Glomerular visceral epithelial cell (primary cell): Measurements from ENCODE around the gene TTC4.
"Not testable (repeated sequence)": the region's sequence is repeated elsewhere in the genome, so short reads cannot be mapped to it uniquely, and the experiment has no call there.

Experiments
- DNase-seq: peaks from one replicate; pipeline ENCODE4 v3.0.0-alpha.2; 2016; ENCODE audit errors: extremely low spot score

TTC4 gene

DNA sequence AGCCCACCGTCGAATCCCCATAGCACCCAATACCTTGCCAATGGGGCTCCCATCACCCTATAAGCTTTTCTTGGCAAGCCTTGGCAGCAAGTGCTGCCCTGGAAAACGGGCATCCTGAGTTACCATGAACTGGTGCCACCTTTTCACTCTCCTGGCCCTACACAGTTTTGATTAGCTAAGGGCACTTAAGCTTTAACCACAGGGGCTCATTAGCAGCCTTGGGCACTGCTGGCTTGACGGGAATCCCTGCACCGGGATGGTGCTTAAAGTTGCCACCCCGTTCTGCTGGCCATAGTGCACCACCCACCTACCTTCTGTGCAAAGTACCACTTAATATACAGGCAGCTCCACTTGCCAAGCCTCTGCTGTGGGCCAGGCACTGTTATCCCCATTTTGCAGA lies 34.9 kb downstream of the TTC4 start:
- no peak for DNase-seq

GRCh38 chr1:54751426-54751825 lies 35.8 kb downstream of the TTC4 start:
- no peak for DNase-seq

DNA sequence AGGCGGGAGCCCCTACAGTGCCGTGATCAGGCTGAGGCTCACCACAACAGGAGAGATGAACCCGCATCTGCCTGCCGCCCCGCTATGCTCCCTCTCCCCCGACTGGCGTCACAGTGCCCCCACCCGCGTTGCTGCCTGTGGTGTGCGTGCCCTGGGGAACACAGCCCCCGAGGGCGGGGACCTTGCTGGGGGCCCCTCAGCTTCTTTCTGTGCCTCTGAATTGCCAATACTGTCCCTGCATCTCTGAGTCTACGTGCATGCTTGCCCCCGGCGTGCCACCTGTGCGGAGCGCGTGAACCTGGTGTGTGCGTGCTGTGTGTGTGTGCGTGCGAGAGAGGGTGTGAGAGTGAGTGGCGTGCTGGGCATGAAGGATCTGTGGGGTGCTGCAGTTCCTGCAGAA lies 38.4 kb downstream of the TTC4 start:
- DNase-seq: no peak

DNA sequence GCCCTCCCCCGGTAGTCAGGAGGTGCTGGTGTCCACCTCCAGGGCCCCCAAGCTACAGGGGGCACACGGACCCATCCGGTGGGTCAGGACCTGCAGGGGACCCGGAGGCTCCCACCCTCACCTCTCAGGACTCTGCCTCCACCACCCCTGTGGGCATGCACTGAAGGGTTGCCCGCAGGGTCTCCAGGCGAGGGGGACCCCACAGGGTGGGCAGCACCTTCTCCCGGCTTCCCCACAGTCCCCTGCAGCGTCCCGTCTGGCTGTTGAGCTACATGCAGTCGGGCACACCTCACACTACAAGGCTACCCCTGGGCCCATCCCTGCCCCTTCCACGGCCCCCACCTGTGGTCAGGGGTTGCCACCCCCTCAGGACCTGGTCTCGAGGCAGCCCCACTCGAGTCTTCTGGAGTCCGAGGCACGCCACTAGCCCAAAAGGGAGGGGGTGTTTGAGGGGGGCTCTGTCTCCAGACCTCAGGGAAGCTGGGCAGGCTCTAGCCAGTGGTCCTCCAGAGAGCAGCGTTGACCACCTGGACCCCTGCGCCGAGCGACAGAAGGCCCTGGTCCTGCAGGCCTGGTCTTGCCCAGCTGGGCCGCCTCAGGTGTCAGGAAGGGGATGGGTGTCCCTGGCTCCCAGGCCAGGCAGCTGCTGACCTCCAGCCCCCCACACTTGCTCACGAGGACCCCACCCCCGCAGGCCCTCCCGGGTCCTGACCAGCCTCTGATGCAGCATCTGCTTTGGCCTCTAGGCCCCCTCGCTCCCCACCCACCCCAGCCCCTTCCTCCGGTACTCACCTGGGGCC lies 39.0 kb downstream of the TTC4 start:
- DNase-seq: no peak

DNA sequence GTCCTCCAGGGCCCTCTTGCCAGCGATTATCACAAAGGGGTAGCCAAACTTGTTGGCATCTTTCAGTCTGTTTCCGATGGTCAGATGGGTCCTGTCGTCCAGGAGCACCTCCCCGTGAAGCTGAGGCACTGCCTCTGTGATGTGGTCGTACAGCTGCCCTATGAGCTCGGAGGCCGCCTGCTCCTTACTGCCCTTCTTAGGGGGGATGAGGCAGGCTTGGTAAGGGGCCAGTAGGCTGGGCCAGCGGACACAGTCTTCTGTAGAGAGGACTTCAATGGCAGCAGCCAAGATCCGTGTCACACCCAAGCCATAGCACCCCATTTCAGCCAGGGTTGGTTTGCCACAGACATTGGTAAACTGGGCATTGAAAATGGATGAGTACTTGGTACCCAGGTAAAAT lies 42.2 kb downstream of the TTC4 start:
- DNase-seq: no peak

- DNase-seq: no peak
Observed at GRCh38 chr1:54758678-54759348, 43.2 kb downstream of the TTC4 start.

GRCh38 chr1:54763816-54764132 lies 48.1 kb downstream of the TTC4 start:
- DNase-seq: no peak

DNA sequence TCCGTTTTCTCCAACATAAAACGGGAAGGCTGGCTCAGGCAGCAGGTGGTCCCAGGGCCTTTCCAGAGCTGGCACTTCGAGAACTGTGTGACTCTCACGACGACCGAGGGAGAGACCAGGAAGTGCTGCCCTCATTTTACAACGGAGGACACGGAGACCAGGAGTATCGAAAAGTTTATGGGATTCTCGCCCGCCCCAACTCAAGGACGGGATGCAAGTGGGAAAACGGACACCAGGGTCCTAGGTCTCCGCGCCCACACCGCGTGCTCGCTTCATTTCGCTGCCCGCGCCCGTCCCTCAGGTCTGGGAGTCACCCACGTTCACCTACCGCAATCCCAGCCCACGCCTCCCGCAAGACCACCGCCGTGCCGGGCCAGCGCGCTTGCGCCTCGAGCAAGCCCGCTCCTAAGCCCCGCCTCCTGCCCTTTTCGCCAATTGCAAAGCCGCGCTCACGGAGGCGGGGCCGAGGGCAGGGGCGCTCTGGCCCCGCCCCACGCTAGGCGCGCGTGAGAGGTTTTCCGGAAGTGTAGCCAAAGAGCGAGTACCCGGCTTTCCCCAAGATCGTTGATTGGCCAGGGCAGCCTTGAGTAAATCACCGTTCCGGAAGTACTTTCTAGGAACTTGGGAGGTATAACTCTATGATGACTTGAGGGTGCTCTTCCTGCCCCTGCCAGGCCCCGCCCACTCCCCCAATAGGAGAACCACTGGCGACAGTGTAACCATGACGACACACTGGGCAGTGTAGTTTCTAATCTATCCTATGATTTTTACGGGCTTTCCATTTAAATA lies 48.7 kb downstream of the TTC4 start, which contains the start of gene PARS2:
PARS2 (minus strand) TSS at position 391 of the 789 bp plus-strand sequence. CDS start 5,362 bp downstream, outside the sequence.
- peak; percentile 99 for DNase-seq

DNA sequence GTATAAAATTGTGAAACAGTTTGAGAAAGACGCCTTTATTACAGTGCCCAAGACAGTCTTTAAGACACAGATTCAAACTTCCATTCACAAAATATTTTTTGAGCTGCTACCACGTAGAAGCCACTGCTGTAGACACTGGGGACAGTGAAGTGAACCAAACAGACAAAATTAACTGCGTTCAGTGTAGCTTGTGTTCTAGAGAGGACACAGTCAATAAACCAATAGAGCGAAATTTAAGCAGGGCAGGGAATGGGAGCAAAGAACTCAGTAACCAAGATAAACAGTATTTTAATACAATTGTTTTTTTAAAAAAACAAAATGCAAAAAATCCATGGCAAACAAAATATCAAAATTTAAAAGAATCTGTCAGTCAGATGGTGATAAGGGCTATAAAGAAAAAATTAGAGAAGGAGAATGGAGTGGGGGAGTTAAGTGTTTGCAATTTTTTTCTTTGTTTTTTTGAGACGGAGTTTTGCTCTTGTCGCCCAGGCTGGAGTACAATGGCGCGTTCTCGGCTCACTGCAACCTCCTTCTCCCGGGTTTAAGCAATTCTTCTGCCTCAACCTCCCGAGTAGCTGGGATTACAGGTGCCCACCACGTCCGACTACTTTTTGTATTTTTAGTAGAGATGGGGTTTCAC lies 49.4 kb downstream of the TTC4 start:
- no peak for DNase-seq

- no peak for DNase-seq
Observed at GRCh38 chr1:54766726-54767125, 51.1 kb downstream of the TTC4 start.

- DNase-seq: peak; percentile 32
Observed at GRCh38 chr1:54767526-54767925, 51.9 kb downstream of the TTC4 start.

DNA sequence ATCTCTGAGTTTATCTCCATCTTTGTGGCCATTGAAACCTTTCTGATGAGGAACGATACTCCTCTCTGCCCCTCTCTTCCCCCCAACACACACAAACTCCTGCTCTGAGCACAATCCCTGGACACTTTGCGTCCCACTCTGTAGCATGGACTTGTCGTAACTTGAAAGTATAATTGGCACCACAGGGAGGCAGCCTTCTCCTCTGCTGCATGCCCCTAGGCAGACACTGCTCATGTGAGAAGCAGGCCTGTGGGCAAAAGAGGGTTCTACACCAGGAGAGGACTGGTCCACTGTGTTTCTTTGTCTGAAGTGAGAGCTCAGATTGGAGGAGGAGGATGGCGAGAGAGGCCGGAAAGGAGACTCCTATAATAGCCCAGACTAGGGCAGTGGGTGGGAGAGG lies 52.4 kb downstream of the TTC4 start:
- DNase-seq: peak; percentile 13

DNA sequence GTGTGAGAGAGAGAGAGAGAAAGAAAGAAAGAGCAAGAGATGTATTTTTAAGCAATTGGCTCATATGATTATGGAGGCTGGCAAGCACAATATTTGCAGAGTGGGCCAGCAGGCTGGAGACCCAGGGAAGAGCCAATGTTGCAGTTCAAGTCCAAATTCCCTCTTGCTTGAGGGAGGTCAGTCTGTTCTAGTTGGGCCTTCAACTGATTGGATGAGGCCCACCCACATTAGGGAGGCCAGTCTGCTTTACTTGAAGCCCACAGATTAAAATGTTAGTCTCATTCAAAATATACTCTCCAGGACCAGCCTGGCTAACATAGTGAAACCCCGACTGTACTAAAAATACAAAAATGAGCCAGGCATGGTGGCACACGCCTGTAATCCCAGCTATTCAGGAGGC lies 57.3 kb downstream of the TTC4 start:
- no peak for DNase-seq

DNA sequence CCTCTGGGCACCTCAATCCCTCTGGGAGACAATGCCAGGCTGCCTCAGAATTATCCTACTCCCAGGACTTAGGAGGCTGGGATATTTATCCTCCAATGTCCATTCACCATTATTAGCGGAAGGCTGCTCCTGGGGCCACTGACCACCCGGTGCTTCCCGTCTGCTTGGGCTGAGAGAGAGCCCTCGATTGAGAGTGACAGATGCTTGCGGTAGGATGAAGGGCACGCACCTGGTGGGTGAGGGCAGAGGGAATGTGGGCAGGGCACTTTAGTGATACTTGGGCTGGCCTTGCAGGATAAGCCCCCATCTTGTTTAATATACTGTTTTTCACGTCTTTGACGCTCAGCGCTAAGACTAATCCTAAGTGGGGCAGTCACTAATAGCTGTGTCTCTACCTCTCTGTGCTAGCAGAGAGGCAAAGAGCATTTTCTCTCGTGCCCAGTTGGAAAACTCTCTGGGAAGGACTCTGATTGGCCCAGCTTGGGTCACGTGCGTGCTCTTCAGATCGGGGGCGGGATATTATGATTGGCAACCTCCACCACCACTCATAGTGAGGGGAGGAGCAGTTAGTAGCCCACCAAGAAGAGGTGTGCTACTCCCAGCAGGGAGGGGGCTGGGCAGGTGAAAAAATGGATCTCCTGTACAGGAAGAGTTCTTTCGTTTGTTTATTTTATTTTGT lies 59.3 kb downstream of the TTC4 start:
- DNase-seq: peak; percentile 18

GRCh38 chr1:54775828-54776721 lies 60.4 kb downstream of the TTC4 start:
- DNase-seq: not testable (repeated sequence)

DNA sequence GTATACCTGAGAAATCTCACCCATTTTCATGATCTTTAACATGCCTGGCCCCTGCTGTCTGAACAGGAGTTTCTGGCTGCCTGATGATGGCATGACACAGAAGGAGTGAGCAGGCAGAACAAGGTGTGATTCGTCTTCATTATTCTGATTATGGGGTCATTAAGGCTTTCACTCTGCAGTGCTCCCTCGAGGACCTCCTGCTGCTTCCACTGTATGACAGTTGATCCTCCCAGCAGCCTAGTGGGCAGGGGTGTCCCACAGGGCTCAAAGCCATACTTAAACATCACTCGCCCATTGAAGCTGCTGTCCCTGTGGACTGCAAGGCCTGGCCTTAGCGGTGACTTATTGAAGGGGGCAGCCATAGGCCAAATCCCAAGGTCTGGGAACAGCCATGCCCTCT lies 61.4 kb downstream of the TTC4 start:
- DNase-seq: no peak

GRCh38 chr1:54777431-54777830 lies 61.8 kb downstream of the TTC4 start:
- no peak for DNase-seq

DNA sequence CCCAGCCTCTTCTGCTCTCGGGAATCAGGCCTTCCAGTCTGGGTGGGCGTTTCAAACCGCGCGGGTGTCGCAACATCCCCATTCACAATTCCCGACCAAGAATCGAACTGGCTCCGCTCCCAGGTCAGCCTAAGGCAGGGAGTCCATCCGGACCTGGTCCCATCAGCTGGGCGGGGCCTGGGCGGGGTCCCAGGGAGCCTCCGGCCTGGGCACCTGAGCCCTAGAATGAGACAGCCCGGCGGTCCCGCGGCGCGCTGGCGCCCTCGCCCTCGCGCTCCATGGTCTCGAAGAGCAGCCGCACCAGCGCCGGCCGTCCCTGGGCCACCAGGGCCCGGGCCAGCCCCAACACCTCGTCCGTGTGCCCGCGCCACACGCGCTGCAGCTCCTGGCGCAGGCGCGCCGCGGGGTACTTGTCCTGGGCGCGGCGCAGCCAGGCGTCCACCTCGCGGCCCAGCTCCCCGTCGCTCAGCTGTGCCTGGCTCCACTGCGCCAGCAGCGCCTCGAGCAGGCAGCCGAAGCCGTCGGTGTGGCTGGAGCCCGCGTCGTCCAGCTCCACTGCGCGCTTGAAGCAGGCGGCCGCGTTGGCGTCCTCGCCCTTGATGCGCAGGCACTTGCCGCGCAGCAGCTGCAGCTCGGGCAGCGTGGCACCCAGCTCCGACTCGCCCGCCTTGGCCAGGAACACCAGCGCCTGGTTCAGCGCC lies 65.5 kb downstream of the TTC4 start:
- no peak for DNase-seq

DNA sequence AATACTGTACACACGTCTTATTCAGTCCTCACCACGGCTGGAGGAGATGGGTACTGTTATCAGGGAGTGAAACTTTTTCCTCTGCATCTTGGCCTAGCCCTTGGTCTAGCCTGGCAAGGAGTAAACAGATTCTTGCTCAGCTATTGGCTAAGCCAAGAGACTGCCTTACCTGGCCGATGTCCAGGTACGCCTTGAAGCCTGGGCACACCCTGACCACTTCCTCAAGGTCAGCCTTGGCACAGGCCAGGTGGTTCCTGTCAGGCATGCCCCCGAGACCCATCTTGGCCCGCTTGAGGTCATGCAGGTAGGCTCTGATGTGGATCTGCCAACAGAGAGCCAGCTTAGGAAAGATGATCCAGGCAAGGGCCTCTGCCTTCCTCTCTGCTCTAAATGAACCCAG lies 66.5 kb downstream of the TTC4 start:
- DNase-seq: no peak

DNA sequence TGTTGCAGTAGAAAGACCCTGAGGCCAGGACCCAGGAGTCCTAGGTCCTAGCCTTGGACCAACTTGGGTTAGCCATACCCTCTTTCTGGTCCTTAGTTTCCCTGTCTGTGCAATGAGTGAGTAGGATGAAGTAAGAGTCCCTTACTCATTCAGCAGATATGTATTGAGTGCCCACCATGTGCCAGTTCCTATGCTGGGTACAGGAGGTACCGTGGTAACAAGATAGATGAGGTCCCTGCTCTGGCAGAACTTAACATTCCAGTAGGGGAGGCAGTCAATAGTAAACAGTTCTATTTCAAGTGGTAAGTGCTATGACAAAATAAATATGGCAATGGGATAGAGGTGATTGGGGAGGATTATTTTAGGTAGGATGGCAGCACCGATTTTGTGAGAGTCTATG lies 66.9 kb downstream of the TTC4 start:
- DNase-seq: no peak
